ENCODE results near the gene SUOX. TPM values are rescaled to one million over a fixed set of nuclear protein-coding genes. Genes with fewer than 3 reads are reported as not detected.

Gene SUOX
- total RNA-seq, 2 donors from 2014 or later = 10.6 to 20.8 TPM

- ATAC-seq (no peak), DNase-seq (no peak)
- Histone ChIP-seq H3K27ac (no peak overlapping the region), H3K9me3 (no peaks in the 10 kb centered on the region), H3K4me1 (peaks cover 19% of the 10 kb centered on the region), H3K27me3 (no peaks in the 10 kb centered on the region), H3K36me3 (replicated peaks in 1 of 2; ENCODE audit: insufficient read depth in 1 of 2, low read depth in 2 of 2) (no peaks in the 10 kb centered on the region), H3K4me3 (no peak overlapping the region)
- 96 to 100% methylated on average over 2 of the region's 2 CpGs for WGBS, 2 donors
- TF ChIP-seq POLR2A (IDR thresholded peaks at IDR 0.05) (no peak), CTCF (IDR thresholded peaks at IDR 0.05) (no peak)
- intact Hi-C loops (cut with DNase I) = no loop called here
Observed at GRCh38 chr12:55963760-55964159, 33.3 kb upstream of the SUOX start.

- H3K27ac ChIP-seq = no peak overlapping the region
- intact Hi-C loops (cut with DNase I) = no loop called here
- no peaks in the 10 kb centered on the region for H3K9me3 ChIP-seq
- H3K36me3 ChIP-seq (replicated peaks in 1 of 2; ENCODE audit: insufficient read depth in 1 of 2, low read depth in 2 of 2) = no peaks in the 10 kb centered on the region
- no peaks in the 10 kb centered on the region for H3K27me3 ChIP-seq
- WGBS, 2 donors = 66 to 84% methylated on average over 5 of the region's 5 CpGs
- TF ChIP-seq POLR2A (IDR thresholded peaks at IDR 0.05) (no peak), CTCF (IDR thresholded peaks at IDR 0.05) (no peak)
- H3K4me1 ChIP-seq = peaks cover 19% of the 10 kb centered on the region
- DNase-seq (no peak), ATAC-seq (no peak)
- no peak overlapping the region for H3K4me3 ChIP-seq
Observed at GRCh38 chr12:55965240-55965639, 31.8 kb upstream of the SUOX start.

GRCh38 chr12:55965941-55966407 is 31.1 kb upstream of the SUOX start, which contains the start of gene PMEL:
PMEL (minus strand) TSS chr12:55966042; CDS start chr12:55966011, 31 bp downstream.
- Histone ChIP-seq H3K27me3 (no peaks in the 10 kb centered on the region), H3K4me1 (peaks cover 19% of the 10 kb centered on the region), H3K36me3 (replicated peaks in 1 of 2; ENCODE audit: insufficient read depth in 1 of 2, low read depth in 2 of 2) (no peaks in the 10 kb centered on the region), H3K9me3 (no peaks in the 10 kb centered on the region), H3K27ac (peak within 1 kb of the TSS; percentile 57 to 90 (median 82)), H3K4me3 (peak within 1 kb of the TSS; percentile 59 to 78)
- ATAC-seq = no peak
- no peak for DNase-seq
- intact Hi-C loops (cut with DNase I) = no loop called here
- WGBS, 2 donors = 11% methylated on average over 4 of the region's 4 CpGs
- TF ChIP-seq POLR2A (IDR thresholded peaks at IDR 0.05) = no peak

GRCh38 chr12:55966408-55967281 is 30.4 kb upstream of the SUOX start, which contains the start of gene CDK2:
CDK2 (plus strand) TSS chr12:55966830; CDS start chr12:55967009, 179 bp downstream.
- no peaks in the 10 kb centered on the region for H3K27me3 ChIP-seq
- WGBS, 2 donors = 0 to 1% methylated on average over 22 to 45 of the region's 45 CpGs
- ATAC-seq (peak; percentile 99), DNase-seq (peak; percentile 95 to 97 (median 96))
- H3K4me1 ChIP-seq = peaks cover 19% of the 10 kb centered on the region
- no peak for TF ChIP-seq CTCF (IDR thresholded peaks at IDR 0.05)
- peak; percentile 58 to 84 (median 80) for TF ChIP-seq POLR2A (IDR thresholded peaks at IDR 0.05)
- intact Hi-C loops (cut with DNase I) = no loop called here
- no peaks in the 10 kb centered on the region for H3K36me3 ChIP-seq (replicated peaks in 1 of 2; ENCODE audit: insufficient read depth in 1 of 2, low read depth in 2 of 2)
- peak within 1 kb of the TSS; percentile 57 to 90 (median 82) for H3K27ac ChIP-seq
- peak within 1 kb of the TSS; percentile 59 to 78 for H3K4me3 ChIP-seq
- H3K9me3 ChIP-seq = no peaks in the 10 kb centered on the region

GRCh38 chr12:55969356-55969755 is 27.7 kb upstream of the SUOX start:
- intact Hi-C loops (cut with DNase I) = no loop called here
- Histone ChIP-seq H3K27ac (no peak overlapping the region), H3K27me3 (no peaks in the 10 kb centered on the region), H3K4me3 (no peak overlapping the region), H3K9me3 (no peaks in the 10 kb centered on the region), H3K4me1 (peaks cover 31% of the 10 kb centered on the region), H3K36me3 (replicated peaks in 1 of 2; ENCODE audit: insufficient read depth in 1 of 2, low read depth in 2 of 2) (no peaks in the 10 kb centered on the region)
- TF ChIP-seq POLR2A (IDR thresholded peaks at IDR 0.05) (no peak), CTCF (IDR thresholded peaks at IDR 0.05) (no peak)
- DNase-seq = peak in 1 of 4 donors; percentile 13
- ATAC-seq = no peak
- 81 to 88% methylated on average over 4 of the region's 4 CpGs for WGBS, 2 donors

Measured in body of pancreas (tissue), 4 donors.